SH-SY5Y (cell line): ENCODE measurements around the gene EPHA10.

Source experiments
- GATA2 ChIP-seq: IDR thresholded peaks from 2 replicates; pipeline ENCODE4 v1.6.1; 2011; ENCODE audit warnings: mild to moderate bottlenecking, low read depth, low read length
- GATA3 ChIP-seq: IDR thresholded peaks from 2 replicates; pipeline ENCODE4 v1.6.1; 2011; ENCODE audit warnings: low read depth, mild to moderate bottlenecking, low read length, moderate library complexity

GRCh38 chr1:37753473-37754321 lies 11.2 kb downstream of the EPHA10 start:
- TF ChIP-seq GATA2 (no peak), GATA3 (no peak)
